HepG2 (cell line): ENCODE data around the gene PMAIP1. TPM values are rescaled to one million over a fixed set of nuclear protein-coding genes. Genes with fewer than 3 reads are reported as not detected.

Source experiments
- ATAC-seq: fragments of 200-7000 bp; cut with Tn5 transposase; 3 replicates; pipeline ENCODE4 v1.9.1; 2020; ENCODE audit warnings: mild to moderate bottlenecking, moderate library complexity
- BruUV-seq: library from RNA; stranded (reverse); fragments of 400-500 nt; replicated peaks from 2 replicates; lab custom pipeline; 2021; lab: Mats Ljungman, UMichigan
- CTCF ChIA-PET: fragments of 300-600 bp; formaldehyde crosslinking; extraction: SDS; loops from one replicate; lab custom pipeline; 2021; ENCODE audit warnings: low total read pairs, inconsistent platforms, low intra/inter-chr PET ratio; lab: Yijun Ruan, JAX
- POLR2A ChIA-PET: fragments of 350-600 bp; sonication (Branson Sonifier 250); formaldehyde crosslinking; loops from one replicate; lab custom pipeline; 2020; ENCODE audit warnings: antibody characterized with exemption, inconsistent platforms; lab: Yijun Ruan, JAX
- DNase-seq: peaks from one replicate; pipeline ENCODE4 v3.0.0-alpha.2; 2015; ENCODE audit warnings: low spot score
- FAIRE-seq: peaks from 3 replicates; lab custom pipeline; 2011; peaks lifted over from hg19 to GRCh38; lab: Jason Lieb, UNC
- H2AFZ ChIP-seq: one replicate; pipeline ENCODE4 v1.6.1; 2011; ENCODE audit warnings: low read length, inconsistent platforms
- H3K27ac ChIP-seq: fragments of 300-600 bp; 3 replicates; pipeline ENCODE4 v1.8.0; 2011; ENCODE audit warnings: mixed run types, mild to moderate bottlenecking, mixed read lengths, low read length, inconsistent platforms; ENCODE audit not compliant: insufficient read depth; ENCODE audit errors: extremely low read length
- H3K27me3 ChIP-seq, 2 experiments: fragments of 200-600 bp in 1 of 2; 2 replicates in 1 of 2; 3 replicates in 1 of 2; pipeline versions ENCODE4 v1.6.0 to v1.8.0; 2011; ENCODE audit warnings: low read length in 2 of 2, mild to moderate bottlenecking in 2 of 2, moderate library complexity in 2 of 2, inconsistent platforms in 1 of 2; ENCODE audit not compliant: insufficient read depth in 2 of 2, control insufficient read depth in 1 of 2
- H3K36me3 ChIP-seq, 2 experiments: fragments of 200-600 bp in 1 of 2; replicated peaks in 1 of 2; 2 replicates in 1 of 2; 3 replicates in 1 of 2; pipeline versions ENCODE4 v1.5.1 to v1.8.0; 2011; ENCODE audit warnings: low read length in 2 of 2, inconsistent platforms in 1 of 2; ENCODE audit not compliant: insufficient read depth in 2 of 2, control insufficient read depth in 1 of 2
- H3K4me1 ChIP-seq: 2 replicates; pipeline ENCODE4 v1.5.1; 2012; ENCODE audit warnings: low read length, inconsistent platforms; ENCODE audit not compliant: insufficient read depth
- H3K4me2 ChIP-seq: 2 replicates; pipeline ENCODE4 v1.6.0; 2011; ENCODE audit warnings: low read depth, low read length, inconsistent platforms
- H3K4me3 ChIP-seq, 3 experiments: fragments of 200-600 bp in 1 of 3; sonication (generic), shearing (Covaris generic) in 1 of 3; replicated peaks in 1 of 3; 2 replicates each; pipeline ENCODE4 v1.5.1; 2011 to 2016; ENCODE audit warnings: low read length in 3 of 3, inconsistent platforms in 2 of 3, low read depth in 2 of 3, mild to moderate bottlenecking in 2 of 3, control low read depth in 1 of 3, mixed read lengths in 1 of 3; ENCODE audit not compliant: insufficient read depth in 1 of 3
- H3K79me2 ChIP-seq: one replicate; pipeline ENCODE4 v1.6.1; 2011; ENCODE audit warnings: low read length, inconsistent platforms; ENCODE audit not compliant: insufficient read depth
- H3K9ac ChIP-seq: 2 replicates; pipeline ENCODE4 v1.6.0; 2011; ENCODE audit warnings: mild to moderate bottlenecking, low read depth, low read length, inconsistent platforms; ENCODE audit not compliant: insufficient read depth
- H3K9me3 ChIP-seq: 2 replicates; pipeline ENCODE4 v1.5.1; 2012; ENCODE audit warnings: mild to moderate bottlenecking, low read length
- H4K20me1 ChIP-seq: 2 replicates; pipeline ENCODE4 v1.6.0; 2011; ENCODE audit warnings: inconsistent platforms, mild to moderate bottlenecking, low read length, moderate library complexity; ENCODE audit not compliant: insufficient read depth
- CCAR2 ChIP-seq: fragments of 200-400 bp; formaldehyde crosslinking; optimal IDR thresholded peaks from 2 replicates; pipeline ENCODE3; 2018; ENCODE audit warnings: low read depth, mild to moderate bottlenecking, low read length, moderate library complexity
- FOSL2 ChIP-seq: sonication (generic); formaldehyde crosslinking; IDR thresholded peaks from 2 replicates; pipeline ENCODE4 v1.4.0; 2020; ENCODE audit warnings: missing genetic modification reagents
- GPN1 ChIP-seq: sonication (generic); formaldehyde crosslinking; IDR thresholded peaks from 2 replicates; pipeline ENCODE4 v1.5.1; 2020; ENCODE audit warnings: missing genetic modification reagents, borderline replicate concordance
- HNRNPH1 ChIP-seq: fragments of 200-400 bp; formaldehyde crosslinking; optimal IDR thresholded peaks from 2 replicates; pipeline ENCODE3; 2017; ENCODE audit warnings: mild to moderate bottlenecking, low read depth, low read length
- HOMEZ ChIP-seq: IDR thresholded peaks from 2 replicates; pipeline ENCODE4 v1.6.1; 2016; ENCODE audit warnings: low read depth
- MAFK ChIP-seq, 2 experiments: IDR thresholded peaks in 1 of 2; conservative IDR thresholded peaks in 1 of 2; 2 replicates each; pipeline ENCODE4 v1.6.1; 2011; ENCODE audit warnings: improper control_type of control experiment in 2 of 2, low read length in 2 of 2
- NFE2 ChIP-seq: sonication (generic); formaldehyde crosslinking; IDR thresholded peaks from 2 replicates; pipeline ENCODE4 v1.4.0; 2020; ENCODE audit warnings: missing genetic modification reagents
- NFE2L2 ChIP-seq: fragments of 150-350 bp; IDR thresholded peaks from 2 replicates; pipeline ENCODE4 v1.6.1; 2014; ENCODE audit warnings: low read length
- SIN3A ChIP-seq: IDR thresholded peaks from 2 replicates; pipeline ENCODE4 v1.6.1; 2011; ENCODE audit warnings: low read depth, mild to moderate bottlenecking, control low read depth, low read length, borderline replicate concordance
- ZNF552 ChIP-seq: sonication (generic); formaldehyde crosslinking; IDR thresholded peaks from 2 replicates; pipeline ENCODE4 v1.9.0; 2022; ENCODE audit warnings: missing genetic modification reagents, mild to moderate bottlenecking, borderline replicate concordance
- ZNF839 ChIP-seq: sonication (generic); formaldehyde crosslinking; IDR thresholded peaks from 2 replicates; pipeline ENCODE4 v1.4.0; 2020; ENCODE audit warnings: missing genetic modification reagents, mild to moderate bottlenecking, borderline replicate concordance
- WGBS: methylation state at CpG from one replicate; pipeline ENCODE4 v1.1.6; 2017; ENCODE audit warnings: low lambda C conversion rate; 5-methylcytosine and 5-hydroxymethylcytosine counted together
- in situ Hi-C: cut with HindIII; loops from 2 replicates; pipeline ENCODE4 v1.10.0; 2017; ENCODE audit warnings: low pct_unique_long_range_greater_than_20kb; ENCODE audit not compliant: extremely low pct_ligation_motif_present
- intact Hi-C: fragments of 100-400 bp; cut with micrococcal nuclease; formaldehyde crosslinking; loops from one replicate; pipeline ENCODE4 v1.10.0; 2022; ENCODE audit not compliant: unreplicated experiment
- polyA plus RNA-seq, 8 experiments: library from polyadenylated mRNA; depleted of rRNA in 3 of 8; stranded (reverse) in 7 of 8; unstranded in 1 of 8; fragments of >200 nt; fragmentation: Illumina TruSeq in 4 of 8; extraction: Trizol in 4 of 8; gene quantifications; 2 replicates each; pipeline versions ENCODE4 v1.2.1 to v1.2.3, GENCODE V29; 2011 to 2016; ENCODE audit warnings: low read depth in 4 of 8, missing spikeins in 1 of 8, mixed read lengths in 1 of 8; ENCODE audit not compliant: insufficient read depth in 1 of 8
- total RNA-seq, 5 experiments: library from RNA; depleted of rRNA; stranded (reverse); fragments of >200 nt; fragmentation: Illumina TruSeq; extraction: Trizol; gene quantifications; 2 replicates each; pipeline ENCODE4 v1.2.3, GENCODE V29; 2016; ENCODE audit warnings: low read depth in 1 of 5
- TF ChIP-seq, protein P1 (sequence below): sonication (generic); formaldehyde crosslinking; IDR thresholded peaks from 2 replicates; pipeline ENCODE4 v1.5.0; 2020; ENCODE audit warnings: mild to moderate bottlenecking, missing genetic modification reagents, borderline replicate concordance
- TF ChIP-seq, protein P2 (sequence below): sonication (generic); formaldehyde crosslinking; IDR thresholded peaks from 2 replicates; pipeline ENCODE4 v1.4.0; 2020; ENCODE audit warnings: missing genetic modification reagents, borderline replicate concordance

The PMAIP1 gene
- total and polyA plus RNA-seq, 2 of the 13 experiments (the other 11 are each of a cell fraction or from before 2014, with no cell fraction given) = 1.5 to 1.7 TPM

DNA sequence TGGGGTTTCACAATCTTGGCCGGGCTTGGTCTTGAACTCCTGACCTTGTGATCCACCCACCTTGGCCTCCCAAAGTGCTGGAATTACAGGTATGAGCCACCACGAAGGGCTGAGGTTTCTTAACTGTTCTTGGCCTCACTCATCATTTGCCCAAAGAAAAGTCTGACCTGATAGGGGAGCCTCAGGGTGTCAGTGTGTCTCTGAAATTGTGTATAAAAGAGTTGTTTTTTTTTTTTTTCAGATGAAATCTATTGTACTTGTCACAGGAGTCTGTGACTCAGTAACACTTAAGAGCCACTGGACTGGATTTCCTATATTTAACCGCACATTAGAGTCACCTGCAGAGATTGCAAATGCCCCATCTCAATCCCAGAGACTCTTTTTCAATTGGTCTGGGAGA is 16.9 kb downstream of the PMAIP1 start (continued):
- no peak for TF ChIP-seq HOMEZ

DNA sequence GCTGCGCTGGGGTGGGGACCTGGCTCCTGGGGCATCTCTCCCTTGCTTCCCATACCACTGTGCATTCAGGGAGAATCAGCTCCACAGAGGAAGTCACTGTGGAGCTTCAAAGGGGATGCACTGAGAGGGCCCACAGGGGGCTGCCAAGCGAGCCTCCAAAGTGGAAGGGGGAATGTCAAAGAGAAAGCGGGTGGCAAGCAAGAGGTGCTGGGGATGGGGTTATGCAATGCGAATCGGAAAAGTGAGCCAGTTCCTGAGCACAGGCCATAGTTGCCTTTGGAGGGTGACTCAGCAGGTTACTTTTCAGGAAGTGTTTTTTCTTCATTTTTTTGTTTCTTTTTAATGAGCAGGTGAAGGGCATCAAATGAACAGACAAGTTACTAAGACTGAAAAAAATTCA is 17.6 kb downstream of the PMAIP1 start:
- Histone ChIP-seq H3K79me2 (no peaks in the 10 kb centered on the region), H3K9me3 (no peaks in the 10 kb centered on the region), H3K36me3 (no peaks in the 10 kb centered on the region)
- intact Hi-C loops = no loop called here
- ATAC-seq = no peak
- in situ Hi-C loops = no loop called here
- no TSS peak for BruUV-seq
- TF ChIP-seq, protein P1, sequence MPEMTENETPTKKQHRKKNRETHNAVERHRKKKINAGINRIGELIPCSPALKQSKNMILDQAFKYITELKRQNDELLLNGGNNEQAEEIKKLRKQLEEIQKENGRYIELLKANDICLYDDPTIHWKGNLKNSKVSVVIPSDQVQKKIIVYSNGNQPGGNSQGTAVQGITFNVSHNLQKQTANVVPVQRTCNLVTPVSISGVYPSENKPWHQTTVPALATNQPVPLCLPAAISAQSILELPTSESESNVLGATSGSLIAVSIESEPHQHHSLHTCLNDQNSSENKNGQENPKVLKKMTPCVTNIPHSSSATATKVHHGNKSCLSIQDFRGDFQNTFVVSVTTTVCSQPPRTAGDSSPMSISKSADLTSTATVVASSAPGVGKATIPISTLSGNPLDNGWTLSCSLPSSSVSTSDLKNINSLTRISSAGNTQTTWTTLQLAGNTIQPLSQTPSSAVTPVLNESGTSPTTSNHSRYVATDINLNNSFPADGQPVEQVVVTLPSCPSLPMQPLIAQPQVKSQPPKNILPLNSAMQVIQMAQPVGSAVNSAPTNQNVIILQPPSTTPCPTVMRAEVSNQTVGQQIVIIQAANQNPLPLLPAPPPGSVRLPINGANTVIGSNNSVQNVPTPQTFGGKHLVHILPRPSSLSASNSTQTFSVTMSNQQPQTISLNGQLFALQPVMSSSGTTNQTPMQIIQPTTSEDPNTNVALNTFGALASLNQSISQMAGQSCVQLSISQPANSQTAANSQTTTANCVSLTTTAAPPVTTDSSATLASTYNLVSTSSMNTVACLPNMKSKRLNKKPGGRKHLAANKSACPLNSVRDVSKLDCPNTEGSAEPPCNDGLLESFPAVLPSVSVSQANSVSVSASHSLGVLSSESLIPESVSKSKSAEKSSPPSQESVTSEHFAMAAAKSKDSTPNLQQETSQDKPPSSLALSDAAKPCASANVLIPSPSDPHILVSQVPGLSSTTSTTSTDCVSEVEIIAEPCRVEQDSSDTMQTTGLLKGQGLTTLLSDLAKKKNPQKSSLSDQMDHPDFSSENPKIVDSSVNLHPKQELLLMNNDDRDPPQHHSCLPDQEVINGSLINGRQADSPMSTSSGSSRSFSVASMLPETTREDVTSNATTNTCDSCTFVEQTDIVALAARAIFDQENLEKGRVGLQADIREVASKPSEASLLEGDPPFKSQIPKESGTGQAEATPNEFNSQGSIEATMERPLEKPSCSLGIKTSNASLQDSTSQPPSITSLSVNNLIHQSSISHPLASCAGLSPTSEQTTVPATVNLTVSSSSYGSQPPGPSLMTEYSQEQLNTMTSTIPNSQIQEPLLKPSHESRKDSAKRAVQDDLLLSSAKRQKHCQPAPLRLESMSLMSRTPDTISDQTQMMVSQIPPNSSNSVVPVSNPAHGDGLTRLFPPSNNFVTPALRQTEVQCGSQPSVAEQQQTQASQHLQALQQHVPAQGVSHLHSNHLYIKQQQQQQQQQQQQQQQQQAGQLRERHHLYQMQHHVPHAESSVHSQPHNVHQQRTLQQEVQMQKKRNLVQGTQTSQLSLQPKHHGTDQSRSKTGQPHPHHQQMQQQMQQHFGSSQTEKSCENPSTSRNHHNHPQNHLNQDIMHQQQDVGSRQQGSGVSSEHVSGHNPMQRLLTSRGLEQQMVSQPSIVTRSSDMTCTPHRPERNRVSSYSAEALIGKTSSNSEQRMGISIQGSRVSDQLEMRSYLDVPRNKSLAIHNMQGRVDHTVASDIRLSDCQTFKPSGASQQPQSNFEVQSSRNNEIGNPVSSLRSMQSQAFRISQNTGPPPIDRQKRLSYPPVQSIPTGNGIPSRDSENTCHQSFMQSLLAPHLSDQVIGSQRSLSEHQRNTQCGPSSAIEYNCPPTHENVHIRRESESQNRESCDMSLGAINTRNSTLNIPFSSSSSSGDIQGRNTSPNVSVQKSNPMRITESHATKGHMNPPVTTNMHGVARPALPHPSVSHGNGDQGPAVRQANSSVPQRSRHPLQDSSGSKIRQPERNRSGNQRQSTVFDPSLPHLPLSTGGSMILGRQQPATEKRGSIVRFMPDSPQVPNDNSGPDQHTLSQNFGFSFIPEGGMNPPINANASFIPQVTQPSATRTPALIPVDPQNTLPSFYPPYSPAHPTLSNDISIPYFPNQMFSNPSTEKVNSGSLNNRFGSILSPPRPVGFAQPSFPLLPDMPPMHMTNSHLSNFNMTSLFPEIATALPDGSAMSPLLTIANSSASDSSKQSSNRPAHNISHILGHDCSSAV (CRISPR knock-in tag) = no peak
- TF ChIP-seq NFE2 (CRISPR knock-in tag) (peak; percentile 58; the same call in 1 of the 2 replicates), SIN3A (no peak), ZNF839 (CRISPR knock-in tag) (no peak), CCAR2 (no peak), FOSL2 (CRISPR knock-in tag) (peak; percentile 42), HNRNPH1 (no peak), MAFK (conservative IDR thresholded peaks at IDR 0.05 in 1 of 2, IDR thresholded peaks at IDR 0.05 in 1 of 2; ENCODE audit: low read length in 2 of 2) (0 out of 4 replicates have a peak, but pooled peaks of 1 of the 2 experiments have one; percentile 29), ZNF552 (CRISPR knock-in tag) (no peak), GPN1 (no peak), NFE2L2 (peak; percentile 75)
- TF ChIP-seq, protein P2, sequence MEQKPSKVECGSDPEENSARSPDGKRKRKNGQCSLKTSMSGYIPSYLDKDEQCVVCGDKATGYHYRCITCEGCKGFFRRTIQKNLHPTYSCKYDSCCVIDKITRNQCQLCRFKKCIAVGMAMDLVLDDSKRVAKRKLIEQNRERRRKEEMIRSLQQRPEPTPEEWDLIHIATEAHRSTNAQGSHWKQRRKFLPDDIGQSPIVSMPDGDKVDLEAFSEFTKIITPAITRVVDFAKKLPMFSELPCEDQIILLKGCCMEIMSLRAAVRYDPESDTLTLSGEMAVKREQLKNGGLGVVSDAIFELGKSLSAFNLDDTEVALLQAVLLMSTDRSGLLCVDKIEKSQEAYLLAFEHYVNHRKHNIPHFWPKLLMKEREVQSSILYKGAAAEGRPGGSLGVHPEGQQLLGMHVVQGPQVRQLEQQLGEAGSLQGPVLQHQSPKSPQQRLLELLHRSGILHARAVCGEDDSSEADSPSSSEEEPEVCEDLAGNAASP (CRISPR knock-in tag) = no peak
- TF ChIP-seq, all 625 proteins: peak for 4
- Histone ChIP-seq H3K27me3 (peaks cover 2 to 8% of the 10 kb centered on the region in 2 experiments; a peak in 2 of 5 replicates), H3K4me3 (no peak overlapping the region), H3K4me2 (no peak overlapping the region), H2AFZ (no peak overlapping the region), H3K9ac (no peak overlapping the region), H3K27ac (no peak overlapping the region), H4K20me1 (no peaks in the 10 kb centered on the region), H3K4me1 (no peaks in the 10 kb centered on the region)
- CTCF ChIA-PET = no interaction called here
- whole genome bisulfite sequencing = 35% methylated on average over 5 of the region's 5 CpGs
- DNase-seq (no peak), FAIRE-seq (no peak)
- POLR2A ChIA-PET = no interaction called here
